A673 (cell line): Measurements from ENCODE around the gene CTIF.

ENCODE experiments used
- CTCF ChIP-seq: fragments of 300-800, 200-600 bp; sonication (generic); conservative IDR thresholded peaks from 2 replicates; pipeline ENCODE4 v1.5.1; 2017; ENCODE audit warnings: low read depth, mild to moderate bottlenecking, antibody characterized with exemption, low read length, moderate library complexity, mixed read lengths
- EZH2 ChIP-seq: fragments of 200-600 bp; sonication (generic); IDR thresholded peaks from 2 replicates; pipeline ENCODE4 v1.6.1; 2017; ENCODE audit warnings: borderline replicate concordance, low read depth, mild to moderate bottlenecking, mixed read lengths, antibody characterized with exemption, low read length; ENCODE audit not compliant: poor library complexity, severe bottlenecking

- TF ChIP-seq CTCF = no peak
- no peak for TF ChIP-seq EZH2
Observed at GRCh38 chr18:48492880-48493279, 46.0 kb upstream of the CTIF start.
